Mammary epithelial cell (primary cell): ENCODE measurements around the gene MORC3.

Experiments used
- CTCF ChIP-seq, 2 donors: IDR thresholded peaks in 1 of 2; conservative IDR thresholded peaks in 1 of 2; 2 replicates each; pipeline ENCODE4 v1.5.1; 2011 to 2012; ENCODE audit warnings: inconsistent platforms in 2 of 2, low read length in 2 of 2, mild to moderate bottlenecking in 2 of 2, control low read depth in 1 of 2, low read depth in 1 of 2; ENCODE audit not compliant: insufficient read depth in 1 of 2; ENCODE audit errors: extremely low read depth in 1 of 2
- EZH2 ChIP-seq: IDR thresholded peaks from 2 replicates; pipeline ENCODE4 v1.6.1; 2012; ENCODE audit warnings: low read length, inconsistent platforms, borderline replicate concordance

GRCh38 chr21:36423771-36424433 lies 103.9 kb downstream of the MORC3 start:
- TF ChIP-seq CTCF (conservative IDR thresholded peaks at IDR 0.05 in 1 of 2, IDR thresholded peaks at IDR 0.05 in 1 of 2; ENCODE audit: extremely low read depth in 1 of 2, insufficient read depth in 1 of 2, low read depth in 1 of 2, low read length in 2 of 2) (no peak), EZH2 (no peak)
